Activated T-helper 1 cell treated with Interleukin-2 at 50 U/mL for 16 hours (primary cell): Measurements from ENCODE around the gene SOCS4.
"Not testable (repeated sequence)": the region's sequence is repeated elsewhere in the genome, so short reads cannot be mapped to it uniquely, and the experiment has no call there.

Experiments used
- DNase-seq: peaks from one replicate; pipeline ENCODE4 v3.0.0-alpha.2; 2020; ENCODE audit warnings: low read depth

Gene SOCS4

GRCh38 chr14:55052269-55052930, 25.4 kb downstream of the SOCS4 start:
- DNase-seq: no peak

GRCh38 chr14:55053018-55053417, 26.0 kb downstream of the SOCS4 start:
- no peak for DNase-seq

DNA sequence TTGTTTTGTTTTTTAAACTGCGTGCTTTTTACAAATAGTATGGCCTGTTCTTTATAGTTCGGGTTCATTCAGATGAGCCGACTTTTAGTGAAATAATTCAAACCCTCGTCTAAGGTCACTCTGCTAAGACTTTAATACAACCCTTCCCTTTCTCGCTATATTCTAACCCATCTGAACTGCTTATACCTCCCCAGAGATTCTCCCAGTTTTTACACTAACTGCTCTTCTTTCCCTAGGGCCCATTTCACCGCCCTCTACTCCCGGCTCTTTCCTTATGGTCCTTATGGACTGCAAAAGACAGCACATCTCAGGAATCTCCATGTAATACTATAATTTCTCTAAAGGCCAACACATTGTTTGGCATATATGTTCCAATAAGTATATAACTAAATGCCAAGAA, 26.5 kb downstream of the SOCS4 start:
- DNase-seq: no peak

DNA sequence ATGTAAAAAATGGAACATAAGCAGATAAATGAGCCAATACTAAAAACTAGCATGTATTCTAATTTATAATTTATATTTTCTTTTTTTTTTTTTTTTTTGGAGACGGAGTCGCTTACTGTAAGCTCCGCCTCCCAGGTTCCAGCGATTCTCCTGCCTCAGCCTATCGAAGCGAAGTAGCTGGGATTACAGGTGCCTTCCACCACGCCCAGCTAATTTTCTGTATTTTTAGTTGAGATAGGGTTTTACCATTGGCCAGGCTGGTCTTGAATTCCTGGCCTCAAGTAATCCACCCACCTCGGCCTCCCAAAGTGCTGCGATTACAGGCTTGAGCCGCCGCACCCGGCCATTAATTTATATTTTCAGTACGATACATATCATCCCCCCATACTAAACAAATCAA, 27.1 kb downstream of the SOCS4 start:
- no peak for DNase-seq

GRCh38 chr14:55057919-55058318, 30.9 kb downstream of the SOCS4 start:
- DNase-seq: no peak

DNA sequence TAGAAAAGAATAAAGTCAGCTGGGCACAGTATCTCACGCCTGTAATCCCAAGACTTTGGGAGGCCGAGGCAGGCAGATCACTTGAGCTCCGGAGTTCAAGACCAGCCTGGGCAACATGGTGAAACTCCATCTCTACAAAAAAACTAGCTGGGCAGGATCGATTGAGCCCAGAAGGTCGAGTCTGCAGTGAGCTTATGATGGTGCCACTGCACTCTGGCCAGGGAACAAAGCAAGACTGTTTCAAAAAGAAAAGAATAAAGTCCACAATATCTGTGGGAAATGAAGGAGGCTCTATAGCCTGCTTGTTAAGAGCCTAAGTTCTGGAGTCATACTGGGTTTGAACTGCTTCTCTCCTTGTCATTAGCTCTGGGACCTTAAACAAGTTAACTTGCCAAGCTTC, 32.3 kb downstream of the SOCS4 start:
- no peak for DNase-seq

DNA sequence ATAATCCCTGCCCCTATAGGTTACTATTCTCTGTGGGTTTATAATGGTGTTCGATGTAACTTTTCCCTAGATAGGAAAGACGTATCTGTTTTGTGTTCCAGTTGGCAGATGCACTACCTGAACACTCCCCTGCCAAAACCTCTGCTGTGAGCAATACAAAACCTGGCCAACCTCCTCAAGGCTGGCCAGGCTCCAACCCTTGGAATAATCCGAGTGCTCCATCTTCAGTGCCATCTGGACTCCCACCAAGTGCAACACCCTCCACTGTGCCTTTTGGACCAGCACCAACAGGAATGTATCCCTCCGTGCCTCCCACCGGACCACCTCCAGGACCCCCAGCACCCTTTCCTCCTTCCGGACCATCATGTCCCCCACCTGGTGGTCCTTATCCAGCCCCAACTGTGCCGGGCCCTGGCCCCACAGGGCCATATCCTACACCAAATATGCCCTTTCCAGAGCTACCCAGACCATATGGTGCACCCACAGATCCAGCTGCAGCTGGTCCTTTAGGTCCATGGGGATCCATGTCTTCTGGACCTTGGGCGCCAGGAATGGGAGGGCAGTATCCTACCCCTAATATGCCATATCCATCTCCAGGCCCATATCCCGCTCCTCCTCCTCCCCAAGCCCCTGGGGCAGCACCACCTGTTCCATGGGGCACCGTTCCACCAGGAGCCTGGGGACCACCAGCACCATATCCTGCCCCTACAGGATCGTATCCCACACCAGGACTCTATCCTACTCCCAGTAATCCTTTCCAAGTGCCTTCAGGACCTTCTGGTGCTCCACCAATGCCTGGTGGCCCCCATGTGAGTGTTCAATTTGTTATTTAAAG, 35.7 kb downstream of the SOCS4 start:
- DNase-seq: no peak

GRCh38 chr14:55064896-55065295, 37.9 kb downstream of the SOCS4 start:
- DNase-seq: not testable (repeated sequence)

- DNase-seq: no peak
These were observed 38.4 kb downstream of the SOCS4 start for GRCh38 chr14:55065411-55065810.

DNA sequence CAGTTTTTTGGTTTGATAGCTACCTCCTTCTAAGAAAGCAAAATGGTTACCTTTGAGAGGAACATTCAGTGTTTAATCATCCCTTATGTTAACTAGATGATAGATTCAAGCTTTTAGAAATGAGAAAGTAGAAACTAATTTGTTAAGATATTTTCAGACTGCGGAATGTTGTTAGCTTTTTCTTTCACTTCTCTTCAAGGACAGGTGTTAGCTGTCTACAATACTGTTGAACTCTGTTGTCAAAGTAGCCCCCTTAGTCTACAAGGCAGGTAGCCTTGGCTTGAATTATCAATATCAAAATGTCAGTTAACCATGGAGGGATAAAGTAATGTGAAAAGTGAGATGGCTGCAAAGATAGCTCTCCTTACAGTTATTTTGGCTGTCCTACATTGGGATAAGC, 39.2 kb downstream of the SOCS4 start:
- no peak for DNase-seq

DNA sequence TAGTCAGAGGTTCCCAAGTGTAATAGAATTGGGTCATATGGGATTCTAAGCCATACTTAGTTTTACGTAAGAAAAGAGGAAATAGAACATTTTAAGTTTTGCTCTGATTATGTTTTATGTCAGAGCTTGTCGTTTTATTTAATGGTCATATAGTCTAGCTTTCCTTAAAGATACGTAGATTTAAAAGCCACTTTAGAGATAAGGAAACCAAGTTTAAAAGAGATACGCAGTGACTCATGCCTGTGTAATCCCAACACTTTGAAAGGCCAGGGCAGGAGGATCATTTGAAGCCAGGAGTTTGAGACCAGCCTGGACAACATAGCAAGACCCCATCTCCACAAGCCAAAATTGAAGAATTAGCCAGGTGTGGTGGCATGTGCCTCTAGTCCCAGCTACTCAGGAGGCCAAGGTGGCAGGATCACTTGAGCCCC, 44.0 kb downstream of the SOCS4 start:
- DNase-seq: no peak

GRCh38 chr14:55071870-55072640, 45.0 kb downstream of the SOCS4 start:
- no peak for DNase-seq

DNA sequence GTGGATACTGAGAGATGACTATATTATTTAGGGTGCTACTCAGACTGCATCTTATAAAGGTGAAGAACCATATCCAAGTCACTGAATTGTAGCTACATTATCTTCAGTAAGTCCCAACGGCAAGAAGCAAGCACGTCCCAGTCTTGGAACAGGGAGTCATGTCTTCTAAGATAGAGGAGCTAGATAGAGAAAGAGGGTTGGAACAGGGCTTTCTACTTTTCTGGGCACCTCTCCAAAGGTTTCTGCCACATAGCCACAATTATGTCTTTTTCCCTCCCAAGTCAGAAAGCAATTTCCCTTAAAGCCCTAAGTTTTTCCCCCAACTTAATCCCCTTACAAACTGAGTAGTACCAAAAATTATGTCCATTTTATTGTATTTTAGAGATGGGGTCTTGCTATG, 46.8 kb downstream of the SOCS4 start:
- DNase-seq: no peak

GRCh38 chr14:55074662-55075061, 47.6 kb downstream of the SOCS4 start:
- no peak for DNase-seq

DNA sequence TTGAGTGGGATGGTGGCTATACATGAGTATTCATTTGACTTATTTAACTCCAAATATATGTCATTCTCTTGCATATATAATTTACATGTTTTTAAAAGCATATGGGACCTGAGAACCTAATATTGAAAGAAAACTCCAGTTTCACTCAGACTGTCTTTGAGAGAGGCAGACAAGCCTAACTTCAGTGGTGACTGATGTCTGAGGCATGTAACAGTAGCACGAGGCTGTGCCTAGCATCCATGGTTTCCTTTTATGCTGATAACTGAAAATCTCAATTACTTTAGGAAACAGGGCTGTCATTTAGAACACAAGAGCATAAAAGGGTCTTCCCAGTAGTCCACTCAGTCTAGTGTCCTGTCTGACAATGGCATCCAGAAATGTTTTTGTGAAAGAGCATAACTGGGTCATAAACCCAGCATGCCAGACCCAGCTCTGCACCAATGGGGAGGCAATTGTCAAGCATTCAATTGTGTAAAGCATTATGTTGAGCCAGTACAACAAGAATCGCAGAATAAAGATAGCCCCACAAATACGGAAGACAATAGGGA, 48.7 kb downstream of the SOCS4 start:
- DNase-seq: no peak

DNA sequence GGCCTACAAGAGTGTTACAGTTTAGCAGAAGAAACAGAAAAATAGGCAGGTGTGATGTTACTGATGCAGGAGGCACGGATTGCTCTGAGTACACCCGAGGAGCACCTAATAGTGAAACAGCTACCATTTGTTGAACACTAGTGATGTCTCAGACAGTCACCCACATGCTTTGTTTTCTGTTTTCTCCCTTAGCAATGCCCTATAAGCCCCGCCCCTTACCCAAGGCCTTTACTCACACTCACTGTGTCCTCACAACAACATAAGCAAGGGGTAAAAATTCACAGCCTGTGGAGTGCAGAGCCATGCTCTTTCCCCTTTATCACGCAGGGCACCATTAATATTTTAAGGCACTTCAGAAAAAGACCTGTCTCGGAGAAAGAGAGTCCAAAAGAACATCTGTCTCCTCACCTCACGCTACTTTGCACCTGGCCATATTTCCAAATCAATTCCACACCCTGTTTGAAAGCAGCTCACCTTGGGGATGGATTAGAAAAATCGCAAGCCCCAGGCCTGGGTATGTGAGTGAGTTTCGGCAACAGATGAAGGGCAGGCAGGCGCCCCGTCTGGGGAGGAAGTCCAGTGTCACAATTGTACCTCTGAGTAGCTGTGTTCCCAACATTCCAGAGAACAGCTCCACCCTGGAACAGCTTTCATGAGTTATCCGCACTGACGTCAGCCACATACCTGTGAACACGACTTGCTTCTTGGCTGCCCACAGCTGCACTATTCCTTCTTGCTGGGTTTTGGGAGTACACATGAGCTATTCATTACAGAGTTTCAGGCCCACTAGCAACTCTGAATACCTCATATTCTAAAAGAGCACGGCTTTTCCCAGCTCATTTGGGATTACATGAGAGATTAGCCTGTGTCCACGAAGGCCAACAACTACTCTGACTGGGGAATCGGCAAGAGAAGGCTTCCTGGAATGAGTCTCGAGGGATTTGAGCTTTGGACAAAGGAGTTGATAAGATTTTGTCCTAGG, 50.4 kb downstream of the SOCS4 start:
- DNase-seq: no peak

GRCh38 chr14:55079961-55080360, 52.9 kb downstream of the SOCS4 start:
- not testable (repeated sequence) for DNase-seq

DNA sequence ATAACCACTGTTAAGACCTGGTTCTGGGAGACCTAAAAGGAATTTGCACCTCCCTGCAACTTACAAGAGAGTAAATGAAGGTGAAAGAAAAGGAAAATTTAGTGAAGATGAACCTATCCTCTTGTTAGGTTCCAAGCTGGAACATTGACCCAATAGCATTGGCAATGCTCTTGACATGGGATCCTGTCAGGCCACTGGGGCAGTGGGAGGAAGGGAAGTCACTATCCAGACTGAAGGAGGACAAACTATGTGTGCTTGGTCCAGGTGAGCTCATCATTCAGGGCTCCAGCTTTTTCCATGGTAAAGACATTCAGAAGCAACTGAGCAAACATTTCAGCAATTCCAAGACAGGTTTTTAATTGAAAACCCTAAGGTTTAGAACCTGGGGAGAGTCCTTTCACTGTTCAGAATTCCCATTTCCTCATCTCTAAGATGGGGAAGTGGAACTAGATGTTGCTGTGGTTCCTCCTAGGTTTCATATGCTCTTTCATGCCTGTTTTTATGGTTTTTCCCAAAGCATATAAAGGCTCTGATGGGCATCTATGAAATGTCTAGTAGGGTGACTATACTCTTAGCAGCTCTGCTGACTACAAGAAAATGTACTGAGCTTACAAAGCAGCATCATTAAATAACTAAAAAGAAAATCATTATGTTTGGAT, 57.5 kb downstream of the SOCS4 start:
- DNase-seq: no peak

- no peak for DNase-seq
These were observed 58.1 kb downstream of the SOCS4 start for GRCh38 chr14:55085060-55085660.

GRCh38 chr14:55086938-55087337, 59.9 kb downstream of the SOCS4 start:
- no peak for DNase-seq
